Vagina (tissue), 2 donors: ENCODE results near the gene NAP1L5.

Source experiments
- POLR2AphosphoS5 ChIP-seq, 2 donors: sonication (generic); formaldehyde crosslinking; IDR thresholded peaks; one replicate each; pipeline ENCODE4 v1.9.0; 2017; ENCODE audit warnings: antibody characterized with exemption in 2 of 2, mild to moderate bottlenecking in 2 of 2, low read depth in 1 of 2; ENCODE audit not compliant: insufficient read depth in 1 of 2
- TF ChIP-seq, protein P1 (sequence below), 3 experiments: fragments of 450-650 bp in 2 of 3; fragments of 200-600 bp in 1 of 3; sonication (generic) in 1 of 3; IDR thresholded peaks; one replicate each; pipeline ENCODE4 v1.5.1; 2017 to 2019; ENCODE audit warnings: antibody characterized with exemption in 3 of 3, mild to moderate bottlenecking in 2 of 3, moderate library complexity in 2 of 3

DNA sequence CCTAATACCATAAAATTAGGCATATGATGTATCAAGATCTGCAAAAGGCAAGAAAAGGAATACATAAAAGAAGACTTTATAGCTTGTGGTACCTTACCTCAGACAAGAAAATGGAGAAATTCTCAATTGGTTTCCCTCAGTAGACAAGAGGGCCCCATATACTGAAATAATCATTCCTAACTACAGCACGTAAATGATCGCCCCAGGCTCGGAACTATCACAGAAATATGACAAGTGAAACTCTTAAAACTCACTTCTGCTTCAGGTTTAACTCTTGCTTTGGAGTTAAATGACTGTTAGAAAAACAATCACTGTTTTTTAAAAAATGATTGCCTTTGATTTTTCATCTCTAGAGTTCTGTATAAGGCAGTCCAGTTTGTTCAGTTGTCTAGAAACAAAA, 38.6 kb upstream of the NAP1L5 start:
- TF ChIP-seq, protein P1, sequence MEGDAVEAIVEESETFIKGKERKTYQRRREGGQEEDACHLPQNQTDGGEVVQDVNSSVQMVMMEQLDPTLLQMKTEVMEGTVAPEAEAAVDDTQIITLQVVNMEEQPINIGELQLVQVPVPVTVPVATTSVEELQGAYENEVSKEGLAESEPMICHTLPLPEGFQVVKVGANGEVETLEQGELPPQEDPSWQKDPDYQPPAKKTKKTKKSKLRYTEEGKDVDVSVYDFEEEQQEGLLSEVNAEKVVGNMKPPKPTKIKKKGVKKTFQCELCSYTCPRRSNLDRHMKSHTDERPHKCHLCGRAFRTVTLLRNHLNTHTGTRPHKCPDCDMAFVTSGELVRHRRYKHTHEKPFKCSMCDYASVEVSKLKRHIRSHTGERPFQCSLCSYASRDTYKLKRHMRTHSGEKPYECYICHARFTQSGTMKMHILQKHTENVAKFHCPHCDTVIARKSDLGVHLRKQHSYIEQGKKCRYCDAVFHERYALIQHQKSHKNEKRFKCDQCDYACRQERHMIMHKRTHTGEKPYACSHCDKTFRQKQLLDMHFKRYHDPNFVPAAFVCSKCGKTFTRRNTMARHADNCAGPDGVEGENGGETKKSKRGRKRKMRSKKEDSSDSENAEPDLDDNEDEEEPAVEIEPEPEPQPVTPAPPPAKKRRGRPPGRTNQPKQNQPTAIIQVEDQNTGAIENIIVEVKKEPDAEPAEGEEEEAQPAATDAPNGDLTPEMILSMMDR (IDR thresholded peaks at IDR 0.05): no peak
- no peak for TF ChIP-seq POLR2AphosphoS5 (IDR thresholded peaks at IDR 0.05; ENCODE audit: insufficient read depth in 1 of 2, low read depth in 1 of 2)
